GM12865 (cell line): ENCODE data around the gene PRR30.
"Not testable (repeated sequence)": the region's sequence is repeated elsewhere in the genome, so short reads cannot be mapped to it uniquely, and the experiment has no call there.

Experiments used
- DNase-seq: peaks from one replicate; pipeline ENCODE4 v3.0.0; 2010; ENCODE audit warnings: low read depth
- H3K4me3 ChIP-seq: 2 replicates; pipeline ENCODE4 v1.5.1; 2011; ENCODE audit warnings: mild to moderate bottlenecking, low read depth, low read length, control low read depth
- TF ChIP-seq, protein P1 (sequence below): IDR thresholded peaks from 2 replicates; pipeline ENCODE4 v1.5.1; 2011; ENCODE audit warnings: low read length, control low read depth, low read depth, inconsistent platforms; ENCODE audit not compliant: insufficient read depth; ENCODE audit errors: missing control alignments

PRR30 gene

GRCh38 chr2:27127883-27128667, 11.1 kb downstream of the PRR30 start:
- TF ChIP-seq, protein P1, sequence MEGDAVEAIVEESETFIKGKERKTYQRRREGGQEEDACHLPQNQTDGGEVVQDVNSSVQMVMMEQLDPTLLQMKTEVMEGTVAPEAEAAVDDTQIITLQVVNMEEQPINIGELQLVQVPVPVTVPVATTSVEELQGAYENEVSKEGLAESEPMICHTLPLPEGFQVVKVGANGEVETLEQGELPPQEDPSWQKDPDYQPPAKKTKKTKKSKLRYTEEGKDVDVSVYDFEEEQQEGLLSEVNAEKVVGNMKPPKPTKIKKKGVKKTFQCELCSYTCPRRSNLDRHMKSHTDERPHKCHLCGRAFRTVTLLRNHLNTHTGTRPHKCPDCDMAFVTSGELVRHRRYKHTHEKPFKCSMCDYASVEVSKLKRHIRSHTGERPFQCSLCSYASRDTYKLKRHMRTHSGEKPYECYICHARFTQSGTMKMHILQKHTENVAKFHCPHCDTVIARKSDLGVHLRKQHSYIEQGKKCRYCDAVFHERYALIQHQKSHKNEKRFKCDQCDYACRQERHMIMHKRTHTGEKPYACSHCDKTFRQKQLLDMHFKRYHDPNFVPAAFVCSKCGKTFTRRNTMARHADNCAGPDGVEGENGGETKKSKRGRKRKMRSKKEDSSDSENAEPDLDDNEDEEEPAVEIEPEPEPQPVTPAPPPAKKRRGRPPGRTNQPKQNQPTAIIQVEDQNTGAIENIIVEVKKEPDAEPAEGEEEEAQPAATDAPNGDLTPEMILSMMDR, result no peak
- no peak overlapping the region for H3K4me3 ChIP-seq
- no peak for DNase-seq

DNA sequence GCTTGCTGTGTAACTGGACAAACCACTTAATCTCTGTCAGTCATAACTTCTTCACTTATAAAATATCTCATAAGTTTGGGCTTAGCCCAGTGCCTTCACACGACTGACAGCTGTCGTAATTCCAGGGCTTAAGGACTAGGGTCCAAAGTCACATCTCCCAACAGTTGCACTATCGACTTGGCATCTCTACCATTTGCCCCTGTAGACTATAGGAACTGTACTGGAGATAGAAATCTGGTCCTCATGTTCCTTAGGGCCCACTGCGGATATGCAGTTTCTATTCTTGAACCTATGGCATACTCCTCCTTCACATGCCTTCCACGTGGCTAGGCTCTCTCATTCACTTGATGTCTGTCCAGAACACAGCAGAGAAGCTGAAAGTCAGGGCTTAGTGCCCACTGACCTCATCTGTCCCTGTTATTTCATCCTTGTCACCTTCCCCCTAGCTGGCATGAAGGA, 12.9 kb downstream of the PRR30 start:
- no peak overlapping the region for H3K4me3 ChIP-seq
- TF ChIP-seq, protein P1, result no peak
- no peak for DNase-seq

DNA sequence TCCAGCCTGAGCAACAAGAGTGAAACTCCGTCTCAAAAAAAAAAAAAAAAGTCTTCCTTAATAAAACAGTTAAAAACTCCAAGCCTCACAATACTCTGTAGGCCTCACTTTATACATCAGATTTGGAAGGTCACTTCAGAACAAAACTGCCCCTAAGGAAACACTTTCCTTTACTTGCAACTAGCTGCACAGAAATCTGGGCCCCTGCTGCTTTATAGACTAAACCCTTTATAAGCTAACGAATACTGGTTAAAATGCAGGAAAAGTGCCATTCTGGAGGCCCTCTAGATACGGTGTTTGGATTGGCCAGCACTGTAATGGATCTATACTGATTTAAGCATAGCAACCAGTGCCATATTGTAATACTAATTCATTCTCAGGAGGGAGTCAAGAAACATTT, 14.1 kb downstream of the PRR30 start:
- H3K4me3 ChIP-seq, result no peak overlapping the region
- TF ChIP-seq, protein P1, result no peak
- no peak for DNase-seq

DNA sequence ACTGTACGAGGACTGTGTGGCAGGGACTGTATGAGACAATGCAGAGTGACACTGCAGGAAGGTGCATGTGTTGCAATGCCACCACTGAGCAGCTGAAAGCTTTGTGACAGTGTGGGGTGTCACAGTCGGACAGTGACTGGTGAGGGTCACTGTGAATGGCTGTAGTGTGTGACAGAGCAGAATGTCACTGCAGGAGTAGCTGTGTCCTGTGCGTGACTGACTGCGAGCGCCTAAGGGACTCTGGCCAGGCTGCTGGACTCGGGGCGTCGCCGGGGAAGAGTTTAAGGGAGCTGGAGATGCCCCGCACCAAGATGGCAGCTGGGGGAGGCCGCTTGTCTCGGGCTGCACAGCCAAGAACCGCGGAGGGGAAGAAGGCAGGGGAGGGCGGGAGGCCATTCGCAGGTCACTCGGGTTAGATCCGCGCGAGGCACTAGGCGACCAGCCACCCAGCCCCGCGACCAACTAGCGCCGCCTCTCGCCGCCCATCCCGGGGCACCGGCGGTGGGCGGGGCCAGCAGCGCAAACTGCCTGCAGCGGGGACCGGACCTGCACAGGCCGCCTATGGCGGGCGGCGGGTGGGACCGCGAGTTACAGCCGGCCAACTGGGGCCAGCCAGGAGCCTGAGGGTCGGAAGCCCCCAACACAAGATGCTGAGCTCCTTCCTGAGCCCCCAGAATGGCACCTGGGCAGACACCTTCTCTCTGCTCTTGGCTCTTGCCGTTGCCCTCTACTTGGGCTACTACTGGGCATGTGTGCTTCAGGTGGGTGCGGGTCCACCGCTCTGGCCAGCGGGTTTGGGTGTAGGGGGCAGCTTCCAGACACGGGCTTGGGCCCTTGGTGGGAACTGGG, 15.7 kb downstream of the PRR30 start, which contains the start of gene ABHD1:
Gene ABHD1, plus strand, starts transcription at position 514 of the 849 bp plus-strand sequence. Its CDS starts 134 bp downstream, at position 648.
- H3K4me3 ChIP-seq, result peak within 1 kb of the TSS; percentile 57
- TF ChIP-seq, protein P1, result no peak
- DNase-seq, result peak; percentile 38

- no peak overlapping the region for H3K4me3 ChIP-seq
- TF ChIP-seq, protein P1, result no peak
- DNase-seq, result no peak
Observed at GRCh38 chr2:27122791-27123190, 16.4 kb downstream of the PRR30 start.

- no peak for DNase-seq
- no peak overlapping the region for H3K4me3 ChIP-seq
- TF ChIP-seq, protein P1, result no peak
Observed at GRCh38 chr2:27121906-27122305, 17.3 kb downstream of the PRR30 start.

DNA sequence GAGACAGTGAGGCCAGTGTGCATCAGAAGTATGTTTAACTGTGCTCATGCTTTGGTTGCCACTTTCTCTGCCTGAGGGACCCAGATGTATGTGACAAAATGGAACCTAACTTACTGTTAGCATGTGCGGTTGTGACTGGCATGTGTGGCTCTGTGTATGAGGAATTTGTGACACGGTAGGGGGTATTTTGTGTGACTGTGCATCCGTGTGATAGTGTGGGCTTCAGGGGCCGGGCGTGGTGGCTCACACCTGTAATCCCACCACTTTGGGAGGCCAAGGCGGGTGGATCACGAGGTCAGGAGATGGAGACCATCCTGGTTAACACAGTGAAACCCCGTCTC, 19.9 kb downstream of the PRR30 start:
- peak overlapping the region; percentile 44 for H3K4me3 ChIP-seq
- not testable (repeated sequence) for DNase-seq
